ENCODE results near the gene GPT2. TPM values are rescaled to one million over a fixed set of nuclear protein-coding genes. Genes with fewer than 3 reads are reported as not detected.
A peak's percentile ranks its signal among the peaks of the same experiment; 100 is the strongest.
"Not testable (repeated sequence)": the region's sequence is repeated elsewhere in the genome, so short reads cannot be mapped to it uniquely, and the experiment has no call there.

Gene GPT2
- total RNA-seq, 2 donors from 2014 or later, result 5.1 to 6.8 TPM

DNA sequence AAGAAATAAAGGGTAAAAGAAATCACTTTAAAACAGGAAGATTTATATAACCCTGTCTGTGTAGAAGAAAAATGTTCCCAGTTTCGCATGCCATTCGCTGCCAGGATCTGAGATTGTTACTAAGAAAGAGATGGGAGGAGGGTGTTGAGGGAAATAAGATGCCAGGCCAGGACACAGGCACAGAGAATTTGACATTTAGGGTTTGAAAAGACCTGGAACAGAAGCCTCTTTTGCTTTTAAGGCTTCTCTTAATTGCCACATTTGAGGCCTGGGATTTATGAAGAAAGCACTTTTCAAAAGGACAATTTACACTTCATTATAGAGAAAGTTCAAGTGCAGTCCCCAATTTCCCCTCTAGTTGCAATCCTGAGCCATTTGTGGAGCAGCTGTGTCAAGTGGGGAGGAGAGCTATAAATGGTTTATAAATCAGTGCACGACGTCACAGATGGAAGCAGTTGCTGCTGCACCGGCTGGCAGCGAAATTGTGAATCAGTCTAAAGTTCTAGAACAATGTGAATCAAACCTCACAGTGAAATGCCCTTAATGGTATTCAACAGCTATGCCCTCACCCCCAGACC lies 26.7 kb upstream of the GPT2 start:
- H3K36me3 ChIP-seq, result no peaks in the 10 kb centered on the region
- H3K9me3 ChIP-seq, result no peaks in the 10 kb centered on the region
- no peak overlapping the region for H3K4me3 ChIP-seq
- H3K27ac ChIP-seq, result no peak overlapping the region
- no peak for ATAC-seq (ENCODE audit: insufficient number of reproducible peaks, low FRiP score, low read depth)
- no peaks in the 10 kb centered on the region for H3K27me3 ChIP-seq (replicated peaks; ENCODE audit: insufficient read depth)
- TF ChIP-seq, protein P1, sequence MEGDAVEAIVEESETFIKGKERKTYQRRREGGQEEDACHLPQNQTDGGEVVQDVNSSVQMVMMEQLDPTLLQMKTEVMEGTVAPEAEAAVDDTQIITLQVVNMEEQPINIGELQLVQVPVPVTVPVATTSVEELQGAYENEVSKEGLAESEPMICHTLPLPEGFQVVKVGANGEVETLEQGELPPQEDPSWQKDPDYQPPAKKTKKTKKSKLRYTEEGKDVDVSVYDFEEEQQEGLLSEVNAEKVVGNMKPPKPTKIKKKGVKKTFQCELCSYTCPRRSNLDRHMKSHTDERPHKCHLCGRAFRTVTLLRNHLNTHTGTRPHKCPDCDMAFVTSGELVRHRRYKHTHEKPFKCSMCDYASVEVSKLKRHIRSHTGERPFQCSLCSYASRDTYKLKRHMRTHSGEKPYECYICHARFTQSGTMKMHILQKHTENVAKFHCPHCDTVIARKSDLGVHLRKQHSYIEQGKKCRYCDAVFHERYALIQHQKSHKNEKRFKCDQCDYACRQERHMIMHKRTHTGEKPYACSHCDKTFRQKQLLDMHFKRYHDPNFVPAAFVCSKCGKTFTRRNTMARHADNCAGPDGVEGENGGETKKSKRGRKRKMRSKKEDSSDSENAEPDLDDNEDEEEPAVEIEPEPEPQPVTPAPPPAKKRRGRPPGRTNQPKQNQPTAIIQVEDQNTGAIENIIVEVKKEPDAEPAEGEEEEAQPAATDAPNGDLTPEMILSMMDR (IDR thresholded peaks at IDR 0.05), result peak; percentile 64
- no peak for DNase-seq (ENCODE audit: low spot score)
- peaks cover 0 to 9% of the 10 kb centered on the region in 2 donors for H3K4me1 ChIP-seq (ENCODE audit: control insufficient read depth in 1 of 2, low read depth in 2 of 2)

DNA sequence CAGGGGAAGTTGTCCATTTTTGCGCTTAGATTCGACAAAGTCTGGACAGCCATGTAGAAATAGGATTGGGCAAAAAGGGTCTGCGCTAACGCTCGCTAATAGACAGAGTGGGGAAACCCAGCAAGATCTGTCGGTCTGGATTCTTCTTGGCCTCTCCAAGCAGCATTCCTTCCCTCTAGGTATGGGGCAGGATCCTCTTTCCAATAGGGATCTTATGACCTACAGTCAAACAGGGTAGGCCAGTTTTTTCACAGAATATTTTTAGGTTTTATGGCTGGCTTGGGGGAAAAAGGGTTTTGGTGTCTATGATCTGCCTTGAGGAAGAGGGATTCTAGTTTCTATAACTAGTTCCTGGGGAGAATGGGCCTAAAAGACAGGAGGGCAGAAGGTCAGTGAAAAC lies 26.0 kb upstream of the GPT2 start:
- Histone ChIP-seq H3K4me1 (ENCODE audit: control insufficient read depth in 1 of 2, low read depth in 2 of 2) (peaks cover 0 to 9% of the 10 kb centered on the region in 2 donors), H3K9me3 (no peaks in the 10 kb centered on the region), H3K36me3 (no peaks in the 10 kb centered on the region), H3K27me3 (replicated peaks; ENCODE audit: insufficient read depth) (no peaks in the 10 kb centered on the region), H3K4me3 (no peak overlapping the region), H3K27ac (no peak overlapping the region)
- no peak for DNase-seq (ENCODE audit: low spot score)
- ATAC-seq (ENCODE audit: insufficient number of reproducible peaks, low FRiP score, low read depth), result no peak
- TF ChIP-seq, protein P1 (IDR thresholded peaks at IDR 0.05), result no peak

DNA sequence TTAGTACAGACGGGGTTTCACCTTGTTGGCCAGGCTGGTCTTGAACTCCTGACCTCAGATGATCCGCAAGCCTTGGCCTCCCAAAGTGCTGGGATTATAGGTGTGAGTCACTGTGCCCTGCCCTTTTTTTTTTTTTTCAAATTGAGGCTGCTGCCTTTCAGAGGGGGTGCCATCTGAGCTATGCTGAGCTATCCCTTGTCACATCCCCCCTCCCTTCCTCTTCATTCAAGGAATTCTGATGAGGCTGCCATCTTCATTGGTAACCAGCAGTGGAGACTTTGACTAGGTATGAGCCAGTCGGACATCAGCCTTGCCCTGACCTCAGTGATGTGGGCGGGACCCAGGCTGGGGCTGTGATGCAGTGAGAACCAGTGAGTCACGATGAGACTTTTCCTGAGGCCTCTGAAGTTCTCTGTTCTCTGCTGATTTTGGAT lies 24.4 kb upstream of the GPT2 start:
- Histone ChIP-seq H3K4me3 (no peak overlapping the region), H3K36me3 (no peaks in the 10 kb centered on the region), H3K27me3 (replicated peaks; ENCODE audit: insufficient read depth) (no peaks in the 10 kb centered on the region), H3K9me3 (no peaks in the 10 kb centered on the region), H3K27ac (no peak overlapping the region), H3K4me1 (ENCODE audit: control insufficient read depth in 1 of 2, low read depth in 2 of 2) (peaks cover 0 to 9% of the 10 kb centered on the region in 2 donors)
- TF ChIP-seq, protein P1 (IDR thresholded peaks at IDR 0.05), result no peak
- DNase-seq (ENCODE audit: low spot score), result no peak
- no peak for ATAC-seq (ENCODE audit: insufficient number of reproducible peaks, low FRiP score, low read depth)

DNA sequence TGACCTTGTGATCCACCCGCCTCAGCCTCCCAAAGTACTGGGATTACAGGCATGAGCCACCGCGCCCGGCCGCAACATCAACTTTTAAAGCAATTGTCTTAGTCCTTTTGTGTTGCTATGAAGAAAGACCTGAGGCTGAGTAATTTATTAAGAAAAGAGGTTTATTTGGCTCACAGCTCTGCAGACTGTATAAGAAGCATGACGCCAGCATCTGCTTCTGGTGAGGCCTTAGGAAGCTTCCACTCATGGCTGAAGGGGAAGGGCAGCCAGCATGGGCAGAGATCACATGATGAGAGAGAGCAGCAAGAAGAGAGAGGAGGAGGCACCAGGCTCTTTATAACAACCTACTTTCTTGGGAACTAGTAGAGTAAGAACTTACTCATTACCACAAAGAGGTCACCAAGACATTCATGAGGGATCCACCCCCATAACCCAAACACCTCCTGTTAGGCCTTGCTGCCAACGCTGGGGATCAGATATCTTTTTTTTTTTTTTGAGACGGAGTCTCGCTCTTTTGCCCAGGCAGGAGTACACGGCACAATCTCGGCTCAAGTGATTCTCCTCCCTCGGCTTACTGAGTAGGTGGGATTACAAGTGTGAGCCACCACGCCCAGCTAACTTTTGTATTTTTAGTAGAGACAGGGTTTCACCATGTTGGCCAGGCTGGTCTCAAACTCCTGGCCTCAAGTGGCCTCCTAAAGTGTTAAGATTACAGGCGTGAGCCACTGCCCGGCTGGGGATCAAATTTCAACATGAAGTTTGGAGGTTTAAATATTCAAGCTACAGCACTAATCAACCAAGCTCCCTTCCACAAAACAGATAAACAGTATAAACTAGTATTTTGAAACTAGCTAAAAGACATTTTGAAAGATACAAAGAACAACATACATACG lies 21.4 kb upstream of the GPT2 start:
- no peak overlapping the region for H3K27ac ChIP-seq
- TF ChIP-seq, protein P1 (IDR thresholded peaks at IDR 0.05), result no peak
- ATAC-seq (ENCODE audit: insufficient number of reproducible peaks, low FRiP score, low read depth), result no peak
- no peaks in the 10 kb centered on the region for H3K9me3 ChIP-seq
- DNase-seq (ENCODE audit: low spot score), result no peak
- H3K27me3 ChIP-seq (replicated peaks; ENCODE audit: insufficient read depth), result no peaks in the 10 kb centered on the region
- peaks cover 0 to 1% of the 10 kb centered on the region in 2 donors for H3K4me1 ChIP-seq (ENCODE audit: control insufficient read depth in 1 of 2, low read depth in 2 of 2)
- no peaks in the 10 kb centered on the region for H3K36me3 ChIP-seq
- H3K4me3 ChIP-seq, result no peak overlapping the region

DNA sequence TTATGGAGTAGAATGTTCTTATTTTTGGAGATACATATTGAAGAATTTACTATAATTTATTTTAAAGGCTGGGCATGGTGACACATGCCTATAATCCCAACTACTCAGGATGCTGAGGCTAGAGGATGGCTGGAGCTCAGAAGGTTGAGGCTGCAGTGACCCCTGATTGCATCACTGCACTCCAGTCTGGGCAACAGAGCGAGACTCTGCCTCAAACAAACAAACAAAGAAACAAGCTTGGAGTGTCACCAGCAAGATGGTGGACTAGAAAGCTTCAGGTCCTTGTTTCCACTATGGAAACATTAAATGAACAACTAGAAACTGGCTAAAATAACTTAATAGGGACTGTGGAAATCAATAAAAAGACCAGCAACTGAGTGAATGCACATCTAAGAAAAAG lies 17.9 kb upstream of the GPT2 start:
- TF ChIP-seq, protein P1 (IDR thresholded peaks at IDR 0.05), result no peak
- DNase-seq (ENCODE audit: low spot score), result no peak
- Histone ChIP-seq H3K27me3 (replicated peaks; ENCODE audit: insufficient read depth) (no peaks in the 10 kb centered on the region), H3K9me3 (no peaks in the 10 kb centered on the region), H3K4me3 (no peak overlapping the region), H3K36me3 (no peaks in the 10 kb centered on the region), H3K27ac (no peak overlapping the region), H3K4me1 (ENCODE audit: control insufficient read depth in 1 of 2, low read depth in 2 of 2) (no peaks in the 10 kb centered on the region)
- ATAC-seq (ENCODE audit: insufficient number of reproducible peaks, low FRiP score, low read depth), result no peak

DNA sequence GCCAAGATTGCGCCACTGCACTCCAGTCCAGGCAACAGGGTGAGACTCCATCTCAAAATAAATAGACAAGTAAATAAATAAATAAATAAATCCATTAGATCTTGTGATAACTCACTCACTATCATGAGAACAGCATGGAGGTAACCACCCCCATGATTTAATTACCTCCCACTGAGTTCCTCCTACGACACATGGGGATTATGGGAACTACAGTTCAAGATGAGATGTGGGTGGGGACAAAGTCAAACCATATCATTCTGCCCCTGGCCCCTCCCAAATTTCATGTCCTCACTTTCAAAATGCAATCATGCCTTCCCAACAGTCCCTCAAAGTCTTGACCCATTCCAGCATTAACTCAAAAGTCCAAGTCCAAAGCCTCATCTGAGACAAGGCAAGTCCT lies 16.7 kb upstream of the GPT2 start:
- H3K27ac ChIP-seq; DNase-seq (ENCODE audit: low spot score); H3K27me3 ChIP-seq (replicated peaks; ENCODE audit: insufficient read depth); H3K4me3 ChIP-seq; H3K4me1 ChIP-seq (ENCODE audit: control insufficient read depth in 1 of 2, low read depth in 2 of 2); H3K9me3 ChIP-seq; ATAC-seq (ENCODE audit: insufficient number of reproducible peaks, low FRiP score, low read depth); H3K36me3 ChIP-seq: not testable (repeated sequence)

DNA sequence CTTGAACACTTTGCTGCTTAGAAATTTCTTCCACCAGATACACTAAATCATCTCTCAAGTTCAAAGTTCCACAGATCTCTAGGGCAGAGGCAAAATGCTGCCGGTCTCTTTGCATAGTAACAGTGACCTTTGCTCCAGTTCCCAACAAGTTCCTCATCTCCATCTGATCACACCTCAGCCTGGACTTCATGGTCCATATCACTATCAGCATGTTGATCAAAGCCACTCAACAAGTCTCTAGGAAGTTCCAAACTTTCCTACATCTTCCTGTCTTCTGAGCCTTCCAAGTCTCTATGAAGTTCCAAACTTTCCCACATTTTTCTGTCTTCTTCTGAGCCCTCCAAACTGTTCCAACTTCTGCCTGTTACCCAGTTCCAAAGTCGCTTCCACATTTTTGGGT lies 15.3 kb upstream of the GPT2 start:
- H3K4me1 ChIP-seq (ENCODE audit: control insufficient read depth in 1 of 2, low read depth in 2 of 2); H3K36me3 ChIP-seq; DNase-seq (ENCODE audit: low spot score); H3K27me3 ChIP-seq (replicated peaks; ENCODE audit: insufficient read depth); ATAC-seq (ENCODE audit: insufficient number of reproducible peaks, low FRiP score, low read depth); H3K4me3 ChIP-seq; H3K9me3 ChIP-seq; H3K27ac ChIP-seq: not testable (repeated sequence)
